ENCODE measurements around the gene ADCY7. TPM values are rescaled to one million over a fixed set of nuclear protein-coding genes. Genes with fewer than 3 reads are reported as not detected.

Gene ADCY7
- total RNA-seq, 1 experiment from 2014 or later: 5.9 TPM

DNA sequence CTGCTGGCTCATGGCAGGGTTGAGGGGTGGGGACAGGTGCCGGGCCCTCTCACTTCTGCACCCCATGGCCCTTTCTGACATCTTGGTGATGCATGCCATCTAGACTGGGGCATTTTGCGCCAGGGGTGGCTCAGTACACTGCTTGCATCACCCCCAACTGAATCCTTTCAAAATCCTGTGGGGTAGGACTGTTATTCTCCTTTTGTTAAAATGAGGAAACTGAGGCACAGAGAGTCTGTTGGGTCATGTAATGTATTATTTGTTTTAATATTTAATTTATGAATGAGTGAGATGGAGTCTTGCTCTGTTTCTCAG, 9.9 kb downstream of the ADCY7 start (continued):
- TF ChIP-seq, protein P1, sequence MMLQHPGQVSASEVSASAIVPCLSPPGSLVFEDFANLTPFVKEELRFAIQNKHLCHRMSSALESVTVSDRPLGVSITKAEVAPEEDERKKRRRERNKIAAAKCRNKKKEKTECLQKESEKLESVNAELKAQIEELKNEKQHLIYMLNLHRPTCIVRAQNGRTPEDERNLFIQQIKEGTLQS (CRISPR knock-in tag; conservative IDR thresholded peaks at IDR 0.05): no peak

DNA sequence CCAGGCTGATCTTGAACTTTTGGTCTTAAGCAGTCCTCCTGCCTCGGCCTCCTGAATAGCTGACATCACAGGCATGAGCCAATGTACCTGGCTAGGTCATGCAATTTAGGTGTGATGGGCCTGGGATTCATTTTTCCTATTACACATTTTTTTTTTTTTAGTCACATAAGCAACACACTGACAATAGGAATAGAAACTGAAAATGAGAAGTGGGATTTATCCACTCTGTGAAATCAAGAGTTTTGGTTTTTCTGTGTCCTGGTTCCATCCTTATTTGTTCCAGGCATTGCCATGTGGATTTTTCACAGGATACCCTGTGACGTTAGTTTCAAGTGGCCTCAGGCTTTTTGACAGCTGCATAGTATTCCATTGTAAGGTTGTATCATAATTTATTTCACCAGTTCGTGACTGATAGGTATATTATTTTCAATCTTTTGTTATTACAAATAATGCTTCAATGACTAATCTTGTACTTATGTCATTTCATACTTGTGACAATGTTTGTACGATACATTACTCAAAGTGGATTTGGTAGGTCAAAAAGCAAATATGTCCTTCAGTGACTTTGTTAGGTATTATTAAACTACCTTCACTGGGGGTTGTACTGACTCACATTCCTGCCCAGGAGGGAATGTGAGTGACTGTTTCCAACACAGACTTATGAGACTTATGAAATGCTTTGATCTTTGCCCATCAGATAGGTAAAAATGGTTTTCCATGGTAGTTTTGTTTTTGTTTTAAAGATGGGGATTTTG, 10.6 kb downstream of the ADCY7 start:
- no peaks in the 10 kb centered on the region for H3K27me3 Mint-ChIP-seq (ENCODE audit: low read depth)
- ATAC-seq (no peak), DNase-seq (ENCODE audit: low spot score) (no peak)
- peaks cover 5% of the 10 kb centered on the region for H3K9me3 Mint-ChIP-seq
- no peak overlapping the region for H3K27ac Mint-ChIP-seq
- H3K36me3 Mint-ChIP-seq: no peaks in the 10 kb centered on the region
- ChIA-PET POLR2A (no interaction called here), CTCF (no interaction called here)
- TF ChIP-seq, protein P2, sequence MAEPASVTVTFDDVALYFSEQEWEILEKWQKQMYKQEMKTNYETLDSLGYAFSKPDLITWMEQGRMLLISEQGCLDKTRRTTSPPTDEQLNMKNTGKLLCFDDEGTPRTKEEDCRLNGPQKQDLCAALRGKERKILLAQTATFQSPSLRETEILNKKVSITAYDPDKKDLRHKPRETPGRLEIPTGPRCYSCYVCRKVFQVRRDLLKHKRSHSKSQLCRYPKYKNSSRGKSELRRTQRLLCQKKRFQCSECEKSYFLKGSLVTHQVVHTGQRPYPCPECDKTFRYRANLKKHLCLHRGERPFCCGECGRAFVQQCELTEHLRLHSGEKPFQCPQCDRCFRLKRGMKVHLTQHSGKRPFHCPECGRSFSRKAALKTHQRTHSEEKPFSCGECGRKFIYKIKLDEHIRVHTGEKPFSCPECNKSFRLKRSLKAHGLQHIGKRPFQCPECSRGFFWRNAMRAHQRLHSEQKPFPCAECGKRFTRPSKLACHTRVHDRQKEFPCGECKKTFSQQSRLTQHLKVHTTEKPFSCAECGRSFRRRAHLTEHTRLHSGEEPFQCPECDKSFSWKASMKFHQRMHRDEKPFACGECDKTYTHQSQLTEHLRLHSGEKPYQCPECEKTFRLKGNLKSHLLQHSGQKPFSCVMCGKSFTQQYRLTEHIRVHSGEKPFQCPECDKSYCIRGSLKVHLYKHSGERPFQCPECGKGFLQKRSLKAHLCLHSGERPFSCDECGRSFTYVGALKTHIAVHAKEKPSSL (CRISPR knock-in tag; conservative IDR thresholded peaks at IDR 0.05): no peak
- TF ChIP-seq SMAD4 (CRISPR knock-in tag; IDR thresholded peaks at IDR 0.05) (no peak), MYBL2 (CRISPR knock-in tag; IDR thresholded peaks at IDR 0.05) (no peak), ZNF232 (CRISPR knock-in tag; IDR thresholded peaks at IDR 0.05) (no peak), JUN (CRISPR knock-in tag; IDR thresholded peaks at IDR 0.05) (no peak)
- TF ChIP-seq, protein P3, sequence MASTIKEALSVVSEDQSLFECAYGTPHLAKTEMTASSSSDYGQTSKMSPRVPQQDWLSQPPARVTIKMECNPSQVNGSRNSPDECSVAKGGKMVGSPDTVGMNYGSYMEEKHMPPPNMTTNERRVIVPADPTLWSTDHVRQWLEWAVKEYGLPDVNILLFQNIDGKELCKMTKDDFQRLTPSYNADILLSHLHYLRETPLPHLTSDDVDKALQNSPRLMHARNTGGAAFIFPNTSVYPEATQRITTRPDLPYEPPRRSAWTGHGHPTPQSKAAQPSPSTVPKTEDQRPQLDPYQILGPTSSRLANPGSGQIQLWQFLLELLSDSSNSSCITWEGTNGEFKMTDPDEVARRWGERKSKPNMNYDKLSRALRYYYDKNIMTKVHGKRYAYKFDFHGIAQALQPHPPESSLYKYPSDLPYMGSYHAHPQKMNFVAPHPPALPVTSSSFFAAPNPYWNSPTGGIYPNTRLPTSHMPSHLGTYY (CRISPR knock-in tag; IDR thresholded peaks at IDR 0.05): no peak
- peaks cover 14% of the 10 kb centered on the region for H3K4me1 Mint-ChIP-seq
- no peak overlapping the region for H3K4me3 Mint-ChIP-seq

DNA sequence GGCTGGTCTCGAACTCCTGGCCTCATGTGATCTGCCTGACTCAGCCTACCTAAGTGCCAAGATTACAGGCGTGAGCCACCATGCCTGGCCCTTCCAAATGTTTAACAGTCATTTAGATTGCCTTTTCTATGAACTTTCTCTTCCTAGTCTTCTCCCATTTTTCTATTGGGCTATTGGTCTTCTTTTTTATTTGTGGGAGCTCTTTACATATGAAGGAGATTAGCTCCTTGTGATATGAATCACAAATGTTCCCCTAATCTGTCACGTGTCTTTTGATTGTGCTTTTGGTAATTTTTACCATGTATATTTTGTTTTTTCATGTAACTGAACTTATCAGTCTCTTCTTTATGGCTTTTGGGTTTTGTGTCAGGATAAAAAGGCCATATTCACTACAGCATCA, 11.9 kb downstream of the ADCY7 start:
- Mint-ChIP-seq H3K36me3 (no peaks in the 10 kb centered on the region), H3K9me3 (peaks cover 5% of the 10 kb centered on the region), H3K27me3 (ENCODE audit: low read depth) (no peaks in the 10 kb centered on the region), H3K27ac (no peak overlapping the region), H3K4me3 (no peak overlapping the region), H3K4me1 (peaks cover 14% of the 10 kb centered on the region)
- no peak for ATAC-seq
- POLR2A ChIA-PET: no interaction called here
- no peak for DNase-seq (ENCODE audit: low spot score)
- CTCF ChIA-PET: interaction anchor here (2.6 kb wide), 1 partner anchor 253 kb away, joined by 8 read pairs; the partner anchor contains the start of gene CNEP1R1
- no peak for TF ChIP-seq ZNF416 (CRISPR knock-in tag; IDR thresholded peaks at IDR 0.05)
- TF ChIP-seq, protein P4, sequence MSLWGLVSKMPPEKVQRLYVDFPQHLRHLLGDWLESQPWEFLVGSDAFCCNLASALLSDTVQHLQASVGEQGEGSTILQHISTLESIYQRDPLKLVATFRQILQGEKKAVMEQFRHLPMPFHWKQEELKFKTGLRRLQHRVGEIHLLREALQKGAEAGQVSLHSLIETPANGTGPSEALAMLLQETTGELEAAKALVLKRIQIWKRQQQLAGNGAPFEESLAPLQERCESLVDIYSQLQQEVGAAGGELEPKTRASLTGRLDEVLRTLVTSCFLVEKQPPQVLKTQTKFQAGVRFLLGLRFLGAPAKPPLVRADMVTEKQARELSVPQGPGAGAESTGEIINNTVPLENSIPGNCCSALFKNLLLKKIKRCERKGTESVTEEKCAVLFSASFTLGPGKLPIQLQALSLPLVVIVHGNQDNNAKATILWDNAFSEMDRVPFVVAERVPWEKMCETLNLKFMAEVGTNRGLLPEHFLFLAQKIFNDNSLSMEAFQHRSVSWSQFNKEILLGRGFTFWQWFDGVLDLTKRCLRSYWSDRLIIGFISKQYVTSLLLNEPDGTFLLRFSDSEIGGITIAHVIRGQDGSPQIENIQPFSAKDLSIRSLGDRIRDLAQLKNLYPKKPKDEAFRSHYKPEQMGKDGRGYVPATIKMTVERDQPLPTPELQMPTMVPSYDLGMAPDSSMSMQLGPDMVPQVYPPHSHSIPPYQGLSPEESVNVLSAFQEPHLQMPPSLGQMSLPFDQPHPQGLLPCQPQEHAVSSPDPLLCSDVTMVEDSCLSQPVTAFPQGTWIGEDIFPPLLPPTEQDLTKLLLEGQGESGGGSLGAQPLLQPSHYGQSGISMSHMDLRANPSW (CRISPR knock-in tag; conservative IDR thresholded peaks at IDR 0.05; ENCODE audit: low read depth): no peak
- no peak for TF ChIP-seq CREM (CRISPR knock-in tag; IDR thresholded peaks at IDR 0.05)
- no peak for TF ChIP-seq SMAD3 (CRISPR knock-in tag; IDR thresholded peaks at IDR 0.05; ENCODE audit: borderline replicate concordance)
- no peak for TF ChIP-seq TEAD4 (CRISPR knock-in tag; IDR thresholded peaks at IDR 0.05)
- no peak for TF ChIP-seq FOXJ3 (CRISPR knock-in tag; IDR thresholded peaks at IDR 0.05; ENCODE audit: borderline replicate concordance)
- TF ChIP-seq FOXP1 (CRISPR knock-in tag; IDR thresholded peaks at IDR 0.05; ENCODE audit: borderline replicate concordance): no peak
- TF ChIP-seq MXD4 (CRISPR knock-in tag; IDR thresholded peaks at IDR 0.05; ENCODE audit: borderline replicate concordance): no peak
- TF ChIP-seq ELF4 (CRISPR knock-in tag; IDR thresholded peaks at IDR 0.05; ENCODE audit: low read depth): no peak
- TF ChIP-seq, protein P5, sequence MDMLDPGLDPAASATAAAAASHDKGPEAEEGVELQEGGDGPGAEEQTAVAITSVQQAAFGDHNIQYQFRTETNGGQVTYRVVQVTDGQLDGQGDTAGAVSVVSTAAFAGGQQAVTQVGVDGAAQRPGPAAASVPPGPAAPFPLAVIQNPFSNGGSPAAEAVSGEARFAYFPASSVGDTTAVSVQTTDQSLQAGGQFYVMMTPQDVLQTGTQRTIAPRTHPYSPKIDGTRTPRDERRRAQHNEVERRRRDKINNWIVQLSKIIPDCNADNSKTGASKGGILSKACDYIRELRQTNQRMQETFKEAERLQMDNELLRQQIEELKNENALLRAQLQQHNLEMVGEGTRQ (CRISPR knock-in tag; IDR thresholded peaks at IDR 0.05): no peak
- no peak for TF ChIP-seq ZNF232 (CRISPR knock-in tag; IDR thresholded peaks at IDR 0.05)
- TF ChIP-seq JAZF1 (CRISPR knock-in tag; IDR thresholded peaks at IDR 0.05): no peak
- no peak for TF ChIP-seq OVOL2 (CRISPR knock-in tag; IDR thresholded peaks at IDR 0.05; ENCODE audit: borderline replicate concordance)
- TF ChIP-seq, protein P6, sequence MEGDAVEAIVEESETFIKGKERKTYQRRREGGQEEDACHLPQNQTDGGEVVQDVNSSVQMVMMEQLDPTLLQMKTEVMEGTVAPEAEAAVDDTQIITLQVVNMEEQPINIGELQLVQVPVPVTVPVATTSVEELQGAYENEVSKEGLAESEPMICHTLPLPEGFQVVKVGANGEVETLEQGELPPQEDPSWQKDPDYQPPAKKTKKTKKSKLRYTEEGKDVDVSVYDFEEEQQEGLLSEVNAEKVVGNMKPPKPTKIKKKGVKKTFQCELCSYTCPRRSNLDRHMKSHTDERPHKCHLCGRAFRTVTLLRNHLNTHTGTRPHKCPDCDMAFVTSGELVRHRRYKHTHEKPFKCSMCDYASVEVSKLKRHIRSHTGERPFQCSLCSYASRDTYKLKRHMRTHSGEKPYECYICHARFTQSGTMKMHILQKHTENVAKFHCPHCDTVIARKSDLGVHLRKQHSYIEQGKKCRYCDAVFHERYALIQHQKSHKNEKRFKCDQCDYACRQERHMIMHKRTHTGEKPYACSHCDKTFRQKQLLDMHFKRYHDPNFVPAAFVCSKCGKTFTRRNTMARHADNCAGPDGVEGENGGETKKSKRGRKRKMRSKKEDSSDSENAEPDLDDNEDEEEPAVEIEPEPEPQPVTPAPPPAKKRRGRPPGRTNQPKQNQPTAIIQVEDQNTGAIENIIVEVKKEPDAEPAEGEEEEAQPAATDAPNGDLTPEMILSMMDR (IDR thresholded peaks at IDR 0.05): no peak
- TF ChIP-seq, protein P2 (CRISPR knock-in tag; conservative IDR thresholded peaks at IDR 0.05): no peak
- no peak for TF ChIP-seq RORB (CRISPR knock-in tag; IDR thresholded peaks at IDR 0.05)

Data from WTC11 (cell line).